Right lobe of liver (tissue), 4 donors: Measurements from ENCODE around the gene GSN.

Experiments
- CTCF ChIP-seq, 4 donors: fragments of 200-600 bp in 3 of 4; fragments of 450-650 bp in 1 of 4; IDR thresholded peaks; one replicate each; pipeline versions ENCODE4 v1.5.1 to v1.8.0; 2016 to 2022; ENCODE audit warnings: antibody characterized with exemption in 4 of 4, mild to moderate bottlenecking in 2 of 4
- POLR2A ChIP-seq: fragments of 450-650 bp; IDR thresholded peaks from one replicate; pipeline ENCODE4 v1.6.1; 2017; ENCODE audit warnings: antibody characterized with exemption, mild to moderate bottlenecking
- donor health status: DM: no; HTN: no; CAD: no.
- donor health status: DM: no; HTN: no; CAD: no.
- donor health status: DM: no; HTN: yes; CAD: no.

GRCh38 chr9:121309171-121309570, 41.2 kb downstream of the GSN start:
- TF ChIP-seq CTCF (IDR thresholded peaks at IDR 0.05) (no peak), POLR2A (no peak)
